ENCODE data around the gene ZFP3.

- TF ChIP-seq CTCF (IDR thresholded peaks at IDR 0.05; ENCODE audit: poor library complexity) = peak; percentile 18
- TF ChIP-seq EZH2 (IDR thresholded peaks at IDR 0.05; ENCODE audit: borderline replicate concordance) = no peak
- no peak for TF ChIP-seq EZH2phosphoT487 (IDR thresholded peaks at IDR 0.05; ENCODE audit: low read depth, severe bottlenecking, unreplicated experiment)
Measured at GRCh38 chr17:5122586-5123342, 44.5 kb downstream of the ZFP3 start.

Data from hepatocyte (in vitro differentiated cells).